ENCODE data around the gene PKNOX2. TPM values are rescaled to one million over a fixed set of nuclear protein-coding genes. Genes with fewer than 3 reads are reported as not detected.
A peak's percentile ranks its signal among the peaks of the same experiment; 100 is the strongest.

Gene PKNOX2
- total and polyA plus RNA-seq, 2 of the 8 experiments (the other 6 are each of a cell fraction or from before 2014, with no cell fraction given): 2.0 TPM

- 89% methylated on average over 4 of the region's 4 CpGs; no CpG with 5 or more reads in 1 of the 2 experiments for WGBS, 2 experiments (ENCODE audit: extremely low coverage in 1 of 2, insufficient coverage in 1 of 2, insufficient read length in 1 of 2, insufficient replicate concordance in 2 of 2, low coverage in 1 of 2, low lambda C conversion rate in 2 of 2, missing lambda C conversion rate in 1 of 2)
- Histone ChIP-seq H3K79me1 (ENCODE audit: low read depth, low read length) (no peaks in the 10 kb centered on the region), H2BK15ac (ENCODE audit: low read length) (0 out of 2 replicates have a peak overlapping the region, but pooled peaks have one; percentile 25), H2BK5ac (ENCODE audit: low read depth, low read length) (0 out of 2 replicates have a peak overlapping the region, but pooled peaks have one; percentile 57), H4K5ac (ENCODE audit: insufficient read length, low read depth, low read length) (no peak overlapping the region), H3K14ac (ENCODE audit: insufficient read length) (no peak overlapping the region), H3K23me2 (ENCODE audit: low read depth, low read length) (no peaks in the 10 kb centered on the region; the same call in 1 of the 2 replicates), H3K4me2 (ENCODE audit: insufficient read depth in 1 of 2, low read depth in 2 of 2, low read length in 2 of 2) (no peak overlapping the region), H3K9ac (replicated peaks in 1 of 4; ENCODE audit: extremely low read depth in 1 of 4, low read depth in 3 of 4, low read length in 3 of 4) (no peak overlapping the region), H4K20me1 (replicated peaks in 1 of 2; ENCODE audit: control insufficient read depth in 1 of 2, insufficient read depth in 2 of 2, low read length in 2 of 2) (no peaks in the 10 kb centered on the region), H2BK12ac (ENCODE audit: low read depth, low read length) (peak overlapping the region; percentile 89; the same call in 1 of the 2 replicates), H2AK5ac (ENCODE audit: low read depth, low read length) (no peak overlapping the region), H2AFZ (ENCODE audit: low read length) (no peak overlapping the region), H3K4me3 (ENCODE audit: extremely low read depth in 1 of 4, insufficient read depth in 2 of 4, low read depth in 3 of 4, low read length in 4 of 4) (no peak overlapping the region), H3K23ac (ENCODE audit: insufficient read length) (no peak overlapping the region), H4K91ac (replicated peaks; ENCODE audit: insufficient read length, low read length) (peak overlapping the region; percentile 67), H3K27me3 (replicated peaks in 1 of 4; ENCODE audit: control insufficient read depth in 3 of 4, extremely low read depth in 1 of 4, insufficient read depth in 3 of 4, low read length in 3 of 4) (peaks cover 0 to 2% (median 0%) of the 10 kb centered on the region in 4 experiments; a peak in 4 of 7 replicates), H3K56ac (replicated peaks; ENCODE audit: insufficient read length, low read depth, low read length) (no peak overlapping the region), H3K18ac (ENCODE audit: extremely low read depth, low read length) (no peak overlapping the region), H3K36me3 (ENCODE audit: control insufficient read depth in 2 of 4, insufficient read depth in 4 of 4, low read length in 3 of 4) (no peaks in the 10 kb centered on the region), H3K4me1 (replicated peaks in 1 of 4; ENCODE audit: control insufficient read depth in 3 of 4, insufficient read depth in 4 of 4, low read length in 3 of 4) (peaks cover 18 to 37% (median 27%) of the 10 kb centered on the region in 4 experiments), H4K8ac (ENCODE audit: extremely low read depth, insufficient read depth, low read length) (no peak overlapping the region; the same call in 1 of the 2 replicates), H2BK120ac (replicated peaks; ENCODE audit: low read depth, low read length) (no peak overlapping the region), H3K9me3 (ENCODE audit: insufficient read depth in 2 of 2, low read depth in 1 of 2, low read length in 1 of 2) (no peaks in the 10 kb centered on the region), H3K79me2 (ENCODE audit: control insufficient read depth in 1 of 2, insufficient read depth in 2 of 2, low read length in 2 of 2) (no peaks in the 10 kb centered on the region), H3K27ac (ENCODE audit: low read depth, low read length) (no peak overlapping the region), H2BK20ac (ENCODE audit: low read length) (no peak overlapping the region; the same call in 1 of the 2 replicates), H3K4ac (replicated peaks; ENCODE audit: insufficient read length, low read depth, low read length) (peak overlapping the region; percentile 69)
- POLR2A ChIA-PET (ENCODE audit: partially characterized antibody): no interaction called here
- no peak for DNase-seq (ENCODE audit: low read depth in 1 of 2, low spot score in 2 of 2)
- CTCF ChIA-PET (ENCODE audit: partially characterized antibody): interaction anchor here (0.7 to 5.9 kb wide), 4 partner anchors 9 to 29 kb away, joined by 3 to 25 read pairs (median 4); no protein-coding TSS in a partner anchor
- FAIRE-seq: no peak
- TF ChIP-seq TEAD4 (IDR thresholded peaks at IDR 0.05; ENCODE audit: low read depth, low read length) (peak; percentile 39; the same call in 1 of the 2 replicates), CHD2 (IDR thresholded peaks at IDR 0.05; ENCODE audit: low read length) (no peak)
These were observed 37.9 kb downstream of the PKNOX2 start for GRCh38 chr11:125202362-125202880.

All from H1 (cell line).